NCI-H2029 treated with DMSO at 0.1 percent for 48 hours (cell line): Measurements from ENCODE around the gene RBM19.
A peak's percentile ranks its signal among the peaks of the same experiment; 100 is the strongest.
"Not testable (repeated sequence)": the region's sequence is repeated elsewhere in the genome, so short reads cannot be mapped to it uniquely, and the experiment has no call there.

Experiments used
- DNase-seq: peaks from one replicate; lab custom pipeline; 2025; lab: John Stamatoyannopoulos, UW

RBM19 gene, protein sequence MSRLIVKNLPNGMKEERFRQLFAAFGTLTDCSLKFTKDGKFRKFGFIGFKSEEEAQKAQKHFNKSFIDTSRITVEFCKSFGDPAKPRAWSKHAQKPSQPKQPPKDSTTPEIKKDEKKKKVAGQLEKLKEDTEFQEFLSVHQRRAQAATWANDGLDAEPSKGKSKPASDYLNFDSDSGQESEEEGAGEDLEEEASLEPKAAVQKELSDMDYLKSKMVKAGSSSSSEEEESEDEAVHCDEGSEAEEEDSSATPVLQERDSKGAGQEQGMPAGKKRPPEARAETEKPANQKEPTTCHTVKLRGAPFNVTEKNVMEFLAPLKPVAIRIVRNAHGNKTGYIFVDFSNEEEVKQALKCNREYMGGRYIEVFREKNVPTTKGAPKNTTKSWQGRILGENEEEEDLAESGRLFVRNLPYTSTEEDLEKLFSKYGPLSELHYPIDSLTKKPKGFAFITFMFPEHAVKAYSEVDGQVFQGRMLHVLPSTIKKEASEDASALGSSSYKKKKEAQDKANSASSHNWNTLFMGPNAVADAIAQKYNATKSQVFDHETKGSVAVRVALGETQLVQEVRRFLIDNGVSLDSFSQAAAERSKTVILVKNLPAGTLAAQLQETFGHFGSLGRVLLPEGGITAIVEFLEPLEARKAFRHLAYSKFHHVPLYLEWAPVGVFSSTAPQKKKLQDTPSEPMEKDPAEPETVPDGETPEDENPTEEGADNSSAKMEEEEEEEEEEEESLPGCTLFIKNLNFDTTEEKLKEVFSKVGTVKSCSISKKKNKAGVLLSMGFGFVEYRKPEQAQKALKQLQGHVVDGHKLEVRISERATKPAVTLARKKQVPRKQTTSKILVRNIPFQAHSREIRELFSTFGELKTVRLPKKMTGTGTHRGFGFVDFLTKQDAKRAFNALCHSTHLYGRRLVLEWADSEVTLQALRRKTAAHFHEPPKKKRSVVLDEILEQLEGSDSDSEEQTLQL

DNA sequence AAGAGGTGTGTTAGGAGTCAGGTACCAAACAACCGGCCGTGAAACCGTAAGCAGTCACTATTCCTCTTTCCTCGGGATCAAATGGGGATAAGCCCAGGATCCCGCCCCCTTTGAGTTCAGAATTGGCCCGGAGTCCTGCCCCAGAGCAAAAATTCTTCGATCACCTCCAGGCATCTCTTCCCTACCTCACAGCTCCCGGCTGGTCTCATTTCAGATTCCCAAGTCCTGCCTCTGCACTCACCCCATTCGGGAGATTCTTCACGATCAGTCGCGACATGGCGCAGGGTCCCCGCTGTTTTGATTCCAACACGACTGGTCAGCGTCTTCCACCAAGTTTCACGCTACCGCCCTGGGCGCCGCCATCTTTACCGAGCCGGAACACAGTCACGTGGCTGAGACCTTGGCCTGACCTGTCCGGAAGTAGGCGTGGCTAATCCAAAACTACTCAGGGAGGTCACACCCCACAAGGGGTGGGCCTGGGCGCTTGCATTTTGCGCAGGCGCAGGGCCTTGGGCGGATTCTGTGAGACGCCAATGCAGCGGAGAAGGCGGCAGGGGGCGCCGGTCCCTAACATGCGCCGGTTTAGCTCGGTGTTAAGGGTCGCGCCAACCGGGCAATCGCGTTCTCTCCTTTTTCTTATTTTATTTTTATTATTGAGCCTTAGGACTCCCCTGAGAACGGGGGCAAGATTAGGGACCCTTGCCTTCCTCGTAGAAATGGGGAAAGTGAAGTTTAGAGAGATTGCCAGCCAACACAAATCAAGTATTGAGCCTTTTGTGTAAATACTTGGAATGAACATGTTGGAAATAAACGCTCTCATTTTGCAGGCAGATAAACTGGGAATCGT lies at the start of gene RBM19:
Gene RBM19, minus strand, starts transcription at position 375 of the 847 bp plus-strand sequence. Its CDS starts 98 bp downstream, at position 277.
- DNase-seq: peak; percentile 87

DNA sequence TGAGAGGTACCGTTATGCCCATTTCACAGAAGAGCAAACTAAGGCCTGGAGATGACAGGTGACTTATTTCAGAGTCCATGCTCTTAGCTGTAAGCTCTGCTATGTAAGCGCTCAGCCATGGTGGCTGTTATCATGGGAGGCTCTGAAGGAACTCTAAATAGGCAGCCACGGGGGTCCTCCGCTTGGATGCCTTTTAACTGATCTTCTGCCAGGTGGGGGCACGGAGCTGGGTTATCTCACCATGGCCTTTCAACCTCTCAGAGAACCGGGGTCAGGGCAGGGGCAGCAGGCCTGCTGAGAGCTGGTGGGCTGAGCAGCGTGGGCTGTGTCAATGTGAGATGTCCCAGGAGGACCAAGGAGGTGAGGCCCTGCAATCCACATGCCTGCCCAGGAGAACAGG lies 49.7 kb upstream of the RBM19 start:
- DNase-seq: no peak

DNA sequence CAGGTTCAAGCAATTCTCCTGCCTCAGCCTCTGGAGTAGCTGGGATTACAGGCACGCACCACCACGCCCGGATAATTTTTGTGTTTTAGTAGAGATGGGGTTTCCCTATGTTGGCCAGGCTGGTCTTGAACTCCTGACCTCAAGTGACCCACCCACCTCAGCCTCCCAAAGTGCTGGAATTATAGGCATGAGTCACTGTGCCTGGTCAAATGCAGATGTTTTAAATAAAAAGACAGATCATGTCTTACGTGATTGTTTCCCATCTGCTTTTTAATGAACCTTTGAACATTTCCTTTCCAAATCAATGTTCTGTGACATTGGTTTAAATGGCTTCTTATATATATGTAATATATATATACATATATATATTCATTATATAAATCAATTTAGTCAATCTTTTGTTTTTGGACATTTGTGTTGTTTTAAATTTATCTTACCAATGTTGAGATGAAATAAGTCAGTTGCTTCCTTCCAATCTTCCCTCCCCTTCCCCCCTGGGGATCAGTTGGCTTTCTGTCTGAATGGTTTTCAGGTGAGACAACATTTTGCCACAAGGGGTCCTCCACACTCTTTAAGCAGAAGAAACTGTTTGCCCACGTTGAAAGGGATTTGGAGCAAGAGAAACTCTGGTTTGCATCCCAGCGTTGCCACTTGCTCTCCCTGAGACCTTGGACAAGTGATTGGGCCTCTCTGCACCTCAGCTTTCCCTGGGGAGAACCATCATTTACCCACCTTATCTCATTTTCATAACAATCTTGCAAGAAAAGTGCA lies 47.6 kb upstream of the RBM19 start:
- DNase-seq: peak; percentile 43

DNA sequence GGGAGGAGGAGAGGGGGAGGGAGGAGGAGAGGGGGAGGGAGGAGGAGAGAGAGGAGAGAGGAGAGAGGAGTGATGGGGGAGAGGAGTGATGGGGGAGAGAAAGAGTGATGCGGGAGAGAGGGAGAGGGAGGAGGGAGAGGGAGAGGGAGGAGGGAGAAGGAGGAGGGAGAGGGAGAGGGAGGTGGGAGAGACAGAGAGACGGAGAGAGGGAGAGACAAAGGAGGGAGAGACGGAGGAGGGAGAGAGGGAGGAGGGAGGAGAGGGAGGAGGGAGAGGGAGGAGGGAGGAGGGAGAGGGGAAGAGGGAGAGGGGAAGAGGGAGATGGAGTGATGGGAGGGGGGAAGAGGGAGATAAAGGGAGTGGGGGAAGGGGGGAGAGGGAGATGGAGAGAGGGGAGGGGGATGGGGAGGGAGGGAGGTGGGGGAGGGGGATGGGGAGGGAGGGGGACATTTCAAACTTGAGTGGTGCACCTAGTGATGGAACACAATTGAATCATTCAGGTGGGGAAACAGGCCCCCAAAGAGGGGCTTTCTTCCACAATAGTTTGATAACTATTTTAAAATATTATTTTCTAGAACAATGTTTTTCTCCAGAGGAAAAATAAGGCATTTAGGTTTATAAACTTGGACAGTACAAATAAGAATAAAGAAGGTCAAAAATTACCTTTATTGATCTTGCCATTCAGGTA lies 46.8 kb upstream of the RBM19 start:
- DNase-seq: no peak

DNA sequence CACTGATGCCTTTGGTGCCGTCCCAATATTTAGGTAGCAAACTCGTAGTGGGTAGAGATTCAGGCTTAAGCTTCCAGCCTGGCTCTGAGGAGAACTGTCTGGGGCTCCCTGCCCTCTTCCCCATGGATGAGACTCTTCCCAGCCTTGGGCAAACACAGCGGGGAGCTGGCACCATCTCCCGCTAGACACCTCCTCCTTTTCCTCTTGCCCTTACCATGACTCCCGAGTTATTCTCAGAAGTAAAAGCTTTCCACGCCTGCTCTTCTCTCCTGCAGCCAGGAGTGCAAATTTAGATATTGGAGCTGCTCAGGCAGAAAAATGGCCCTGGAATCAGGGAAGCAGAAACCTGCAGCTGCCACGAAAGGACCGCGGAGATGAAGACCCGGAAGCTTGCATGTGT lies 45.6 kb upstream of the RBM19 start:
- DNase-seq: peak; percentile 56

DNA sequence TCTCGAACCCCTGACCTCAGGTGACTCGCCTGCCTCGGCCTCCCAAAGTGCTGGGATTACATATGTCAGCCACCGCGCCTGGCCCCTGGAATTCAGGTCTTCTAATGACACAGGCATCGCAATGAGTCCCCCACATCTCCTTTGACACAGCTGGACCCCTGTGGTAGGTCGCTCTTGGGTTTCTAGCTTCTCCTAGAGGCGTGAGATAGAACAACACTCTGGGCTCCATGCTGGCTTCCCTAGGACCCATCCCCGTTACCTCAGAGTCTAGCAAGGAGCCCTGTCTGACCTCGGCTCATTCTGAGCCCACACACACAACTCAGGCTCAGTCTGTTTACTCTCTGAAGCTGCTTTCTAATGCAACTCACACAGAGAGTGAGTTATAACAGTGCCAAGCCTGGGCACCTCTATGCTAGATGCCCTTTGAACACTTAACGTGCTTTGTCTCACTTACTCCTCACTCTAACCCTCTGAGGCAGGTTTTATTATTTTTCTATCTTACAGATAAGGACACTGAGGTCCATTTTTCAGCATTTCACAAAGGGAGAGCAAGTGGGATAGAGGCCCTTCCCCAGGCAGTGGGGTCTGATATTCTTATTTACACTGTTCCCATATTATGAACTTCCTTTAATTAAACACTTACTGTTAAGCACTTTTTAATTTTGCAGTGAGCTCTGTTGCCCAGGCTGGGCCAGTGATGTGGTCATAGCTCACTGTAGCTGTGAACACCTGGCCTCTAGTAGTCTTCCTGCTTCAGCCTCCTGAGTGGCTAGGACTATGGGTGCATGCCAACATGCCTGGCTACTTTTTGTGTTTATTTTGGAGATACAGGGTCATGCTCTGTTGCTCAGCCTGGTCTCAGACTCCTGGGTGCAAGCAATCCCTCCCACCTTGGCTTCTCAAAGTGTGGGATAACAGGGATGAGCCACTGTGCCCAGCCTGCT lies 40.6 kb upstream of the RBM19 start:
- peak; percentile 89 for DNase-seq

DNA sequence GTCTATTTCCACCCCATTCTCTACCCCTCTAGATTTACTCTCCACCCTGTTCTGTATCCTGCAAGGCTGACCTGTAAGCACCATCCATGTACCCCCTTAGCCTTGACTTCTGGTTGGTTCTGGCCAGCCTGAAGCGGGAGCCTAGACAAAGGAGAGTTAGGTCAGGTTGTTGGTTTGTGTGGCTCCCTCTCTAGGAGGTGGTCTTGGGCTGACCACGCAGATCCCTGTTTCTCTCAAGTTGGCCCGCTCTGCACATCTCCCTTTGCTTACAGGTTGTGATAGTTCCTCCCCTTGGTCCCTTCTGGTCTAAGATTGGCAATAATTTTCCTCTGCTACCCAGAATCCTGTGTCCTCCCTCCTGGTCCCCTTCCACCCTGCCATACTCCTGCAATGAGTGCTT lies 38.3 kb upstream of the RBM19 start:
- DNase-seq: no peak

DNA sequence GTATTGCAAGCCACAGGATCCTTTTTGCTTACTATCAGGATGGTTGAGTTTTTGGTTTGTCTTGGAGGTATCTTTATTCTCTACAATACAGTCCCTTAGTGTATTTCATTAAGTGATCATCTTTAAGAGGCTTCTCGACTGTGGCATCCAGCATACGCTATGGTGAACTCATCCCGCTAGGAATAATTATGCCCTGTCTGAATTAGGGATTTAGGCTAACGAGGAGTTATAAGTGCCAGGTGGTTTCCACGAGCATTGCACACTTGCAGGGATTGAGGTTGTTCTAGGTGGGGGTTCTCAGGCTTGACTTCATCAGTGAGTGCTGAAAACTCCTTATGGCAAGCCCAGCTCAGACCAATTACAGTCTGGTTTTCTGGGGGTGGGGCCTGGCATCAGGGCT lies 37.2 kb upstream of the RBM19 start:
- no peak for DNase-seq

DNA sequence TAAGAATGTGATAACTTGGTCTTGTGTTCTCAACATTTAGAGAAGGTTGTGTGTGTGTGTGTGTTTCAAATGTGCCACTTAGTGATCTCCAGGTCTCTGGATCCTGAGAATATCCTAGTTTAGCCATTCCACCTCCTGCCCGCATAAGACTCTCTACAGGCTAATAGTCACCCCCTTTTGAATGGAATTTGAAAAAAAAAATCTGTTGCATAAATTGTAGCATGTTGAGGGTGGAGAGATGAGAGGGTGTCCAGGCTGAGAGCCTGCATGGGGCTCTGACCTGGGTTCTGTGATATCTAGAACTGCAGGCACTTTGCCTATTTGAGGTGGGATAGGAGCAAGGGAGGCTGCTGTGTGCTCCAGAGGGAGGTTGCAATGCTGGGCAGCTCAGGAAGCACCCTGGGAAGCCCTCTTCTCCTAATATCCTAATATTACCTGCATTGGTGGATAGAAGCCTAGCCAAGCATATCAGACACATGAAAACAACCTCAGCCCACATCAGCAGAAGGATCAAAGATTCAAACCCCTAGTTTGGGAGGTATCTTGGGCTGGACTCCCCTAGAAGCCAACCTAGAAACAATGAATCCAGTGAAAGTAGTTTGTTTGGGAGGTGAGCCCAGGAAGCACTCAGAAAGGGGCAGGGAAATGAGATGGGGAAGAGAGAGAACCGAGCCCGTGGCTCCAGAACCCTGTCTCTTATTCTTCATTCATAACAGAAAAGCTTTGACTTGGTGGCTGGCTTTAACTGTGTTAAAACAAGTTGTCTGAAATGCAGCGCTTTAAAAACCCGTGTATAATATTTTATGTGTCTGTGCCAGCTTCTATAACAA lies 35.6 kb upstream of the RBM19 start:
- DNase-seq: no peak

DNA sequence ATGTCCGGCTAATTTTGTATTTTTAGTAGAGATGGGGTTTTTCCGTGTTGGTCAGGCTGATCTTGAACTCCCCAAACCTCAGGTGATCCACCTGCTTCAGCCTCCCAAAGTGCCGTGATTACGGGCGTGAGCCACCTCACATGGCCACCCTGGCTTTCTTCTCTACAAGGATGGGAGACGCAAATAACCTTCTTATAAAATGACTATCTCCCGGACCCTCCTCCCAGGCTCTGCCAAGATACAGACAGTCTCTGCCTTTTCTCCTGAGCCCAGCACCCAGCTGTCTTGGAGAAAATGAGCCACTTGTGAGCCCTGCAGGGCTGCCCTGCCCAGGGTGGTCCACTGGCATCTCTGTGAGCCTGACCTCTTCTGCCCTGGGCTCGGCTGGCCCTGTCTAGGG lies 34.7 kb upstream of the RBM19 start:
- DNase-seq: no peak

DNA sequence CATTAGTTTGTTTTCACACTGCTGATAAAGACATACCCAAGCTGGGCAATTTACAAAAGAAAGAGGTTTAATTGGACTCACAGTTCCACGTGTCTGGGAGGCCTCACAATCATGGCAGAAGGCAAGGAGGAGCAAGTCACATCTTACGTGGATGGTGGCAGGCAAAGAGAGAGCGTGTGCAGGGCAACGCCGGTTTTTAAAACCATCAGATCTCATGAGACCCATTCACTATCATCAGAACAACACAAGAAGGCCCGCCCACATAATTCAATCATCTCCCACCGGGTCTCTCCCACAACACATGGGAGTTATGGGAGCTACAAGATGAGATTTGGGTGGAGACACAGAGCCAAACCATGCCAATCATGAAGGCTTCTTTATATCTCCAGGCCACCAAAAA lies 34.1 kb upstream of the RBM19 start:
- DNase-seq: not testable (repeated sequence)

DNA sequence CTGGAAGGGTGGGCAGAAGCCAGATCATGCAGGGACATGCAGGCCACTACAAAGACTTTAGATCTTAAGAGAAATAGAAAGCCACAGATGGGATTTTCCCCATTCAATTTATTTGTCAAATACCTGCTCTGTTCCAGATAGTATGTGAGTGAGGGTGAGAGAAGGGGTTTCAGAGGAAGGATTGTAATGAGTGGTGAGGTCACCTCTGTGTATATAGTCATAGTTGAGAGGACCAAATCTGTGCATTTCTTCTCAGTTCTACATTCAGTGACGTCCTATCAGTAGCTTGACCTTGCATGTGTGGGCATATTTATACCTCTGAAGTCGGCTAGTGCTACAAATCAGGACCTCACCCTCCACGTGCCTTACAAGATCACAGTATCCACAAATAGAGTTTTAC lies 31.2 kb upstream of the RBM19 start:
- no peak for DNase-seq

DNA sequence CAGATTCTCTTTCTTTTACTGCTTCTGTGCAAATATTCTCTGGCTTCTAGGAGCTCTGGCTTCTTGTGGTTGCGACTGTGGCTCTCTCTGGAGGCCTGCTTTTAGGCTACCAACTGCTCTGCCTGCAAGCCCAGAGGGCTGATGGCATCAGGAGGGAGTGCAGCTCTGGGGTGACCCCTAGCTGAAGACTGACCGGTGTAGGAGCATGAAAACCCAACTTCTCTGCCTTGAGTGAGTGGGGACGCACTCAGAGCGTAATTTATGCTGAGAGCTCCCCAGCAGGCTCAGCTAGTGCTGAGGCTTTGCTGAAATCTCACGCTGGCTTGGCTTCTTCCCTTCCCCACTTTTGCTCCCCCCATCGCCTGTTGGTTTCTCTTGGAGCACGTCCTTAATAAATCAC lies 29.9 kb upstream of the RBM19 start:
- no peak for DNase-seq

DNA sequence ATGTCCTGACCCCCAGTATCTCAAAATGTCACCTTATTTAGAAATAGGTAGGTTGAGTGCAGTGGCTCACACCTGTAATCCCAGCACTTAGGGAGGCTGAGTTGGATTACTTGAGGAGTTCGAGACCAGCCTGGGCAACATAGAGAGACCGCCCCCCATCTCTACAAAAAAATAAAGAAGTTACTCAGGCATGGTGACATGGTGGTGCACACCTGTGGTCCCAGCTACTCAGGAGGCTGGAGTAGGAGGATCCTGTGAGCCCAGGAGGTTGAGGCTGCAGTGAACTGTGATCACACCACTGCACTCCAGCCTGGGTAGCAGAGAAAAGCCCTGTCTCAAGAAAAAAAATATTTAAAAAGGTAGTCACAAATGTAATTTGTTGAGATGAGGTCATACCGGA lies 27.9 kb upstream of the RBM19 start:
- no peak for DNase-seq

DNA sequence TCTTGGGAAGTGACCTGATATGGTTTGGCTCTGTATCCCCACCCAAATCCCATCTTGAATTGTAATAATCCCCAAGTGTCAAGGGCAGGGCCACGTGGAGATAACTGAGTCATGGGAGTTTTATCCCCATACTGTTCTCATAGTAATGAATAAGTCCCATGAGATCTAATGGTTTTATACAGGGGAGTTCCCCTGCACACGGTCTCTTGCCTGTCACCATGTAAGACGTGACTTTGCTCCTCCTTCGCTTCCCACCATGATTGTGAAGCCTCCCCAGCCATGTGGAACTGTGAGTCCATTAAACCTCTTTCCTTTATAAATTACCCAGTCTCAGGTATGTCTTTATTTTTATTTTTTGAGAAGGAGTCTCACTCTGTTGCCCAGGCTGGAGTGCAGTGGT lies 26.6 kb upstream of the RBM19 start:
- DNase-seq: not testable (repeated sequence)

DNA sequence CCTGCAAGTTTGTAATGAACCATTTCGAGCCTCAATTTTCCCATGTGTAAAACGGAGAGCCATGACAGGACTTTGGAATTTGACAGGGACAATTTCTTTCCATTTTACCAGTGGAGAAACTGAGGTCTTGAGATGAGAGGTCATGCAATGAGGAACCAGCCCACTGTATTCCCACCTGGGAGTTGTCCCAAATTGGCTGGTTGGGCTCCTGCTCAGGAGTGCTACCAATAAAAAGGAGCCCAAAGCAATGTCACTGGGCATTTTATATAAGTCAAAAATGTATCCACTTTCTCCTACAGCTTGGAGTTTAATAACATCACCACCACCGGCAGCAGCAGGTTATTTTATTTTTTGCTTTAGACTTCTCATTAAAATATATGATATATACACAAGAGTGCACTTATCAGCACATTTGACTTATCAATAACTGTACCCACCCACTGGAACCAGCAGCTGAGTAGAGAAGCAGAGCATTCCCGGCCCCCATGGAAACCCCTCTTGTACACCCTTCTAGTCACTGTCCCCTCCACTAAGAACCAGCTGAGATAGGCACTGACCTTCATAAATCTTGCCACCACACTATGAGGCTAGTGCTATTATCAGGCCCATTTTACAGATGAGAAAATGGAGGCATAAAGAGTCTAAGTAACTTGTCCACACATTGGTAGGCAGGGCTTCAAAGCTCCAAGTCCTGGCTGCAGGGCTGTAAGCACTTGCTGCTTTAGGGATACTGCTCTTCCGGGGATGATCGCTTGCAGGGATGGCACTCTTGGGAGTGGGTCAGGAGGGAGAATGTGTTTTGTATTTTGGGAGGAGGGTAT lies 25.3 kb upstream of the RBM19 start:
- DNase-seq: no peak
